Dermis blood vessel endothelial cell (primary cell): ENCODE measurements around the gene TWIST2. TPM values are rescaled to one million over a fixed set of nuclear protein-coding genes. Genes with fewer than 3 reads are reported as not detected.

Source experiments
- DNase-seq: peaks from one replicate; pipeline ENCODE4 v3.0.0; 2010
- total RNA-seq: library from RNA; depleted of rRNA; stranded (reverse); fragments of >200 nt; gene quantifications from 2 replicates; pipeline ENCODE4 v1.2.3, GENCODE V29; 2014

TWIST2 gene
- total RNA-seq, 1 donor from 2014 or later: not detected

- no peak for DNase-seq
Measured at GRCh38 chr2:238857959-238858358, 10.1 kb downstream of the TWIST2 start.

GRCh38 chr2:238859636-238860347 is 11.9 kb downstream of the TWIST2 start:
- DNase-seq: no peak

- no peak for DNase-seq
Measured at GRCh38 chr2:238861013-238861730, 13.3 kb downstream of the TWIST2 start.

DNA sequence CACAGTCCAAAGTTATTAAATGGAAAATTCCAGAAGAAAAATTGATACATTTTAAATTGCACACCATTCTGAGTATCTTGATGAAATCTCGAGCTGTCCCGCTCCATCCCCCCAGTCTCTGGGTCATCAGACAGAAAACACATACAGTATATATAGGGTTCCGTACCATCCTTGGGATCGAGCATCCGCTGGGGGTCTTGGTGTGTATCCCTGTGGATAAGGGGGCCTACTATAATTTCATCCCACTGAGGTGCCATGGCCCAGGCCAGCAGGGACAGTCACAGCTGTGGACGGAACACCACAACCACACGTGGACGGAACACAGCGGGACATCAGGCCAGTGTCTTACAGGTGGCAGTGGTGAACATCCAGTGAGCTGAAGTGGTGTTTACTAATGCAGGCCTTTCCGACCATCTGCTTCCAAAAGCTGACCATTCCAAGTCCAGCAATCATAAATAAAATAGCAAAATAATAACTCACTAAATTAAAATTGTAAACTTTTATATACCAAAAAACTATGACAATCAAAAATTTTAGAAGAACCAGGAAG is 14.0 kb downstream of the TWIST2 start:
- DNase-seq: no peak

DNA sequence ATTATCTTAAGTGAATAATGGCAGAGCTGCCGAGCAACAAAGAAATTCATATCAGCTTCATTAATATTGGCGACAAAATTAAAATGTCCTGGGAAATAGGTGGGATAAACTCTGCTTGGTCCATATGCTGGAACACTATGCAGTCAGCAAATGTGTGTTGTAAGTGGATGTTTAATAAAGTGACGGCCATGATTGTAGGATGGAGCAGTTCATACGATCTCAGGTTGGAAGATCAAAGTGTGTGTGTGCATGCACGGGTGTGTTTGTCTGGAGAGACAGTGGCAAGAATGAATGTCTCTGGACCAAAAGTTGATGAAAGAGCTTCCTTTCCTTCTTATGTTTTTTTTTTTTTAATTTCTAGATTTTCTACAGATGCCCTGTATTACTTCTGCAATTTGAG is 14.8 kb downstream of the TWIST2 start:
- DNase-seq: no peak

DNA sequence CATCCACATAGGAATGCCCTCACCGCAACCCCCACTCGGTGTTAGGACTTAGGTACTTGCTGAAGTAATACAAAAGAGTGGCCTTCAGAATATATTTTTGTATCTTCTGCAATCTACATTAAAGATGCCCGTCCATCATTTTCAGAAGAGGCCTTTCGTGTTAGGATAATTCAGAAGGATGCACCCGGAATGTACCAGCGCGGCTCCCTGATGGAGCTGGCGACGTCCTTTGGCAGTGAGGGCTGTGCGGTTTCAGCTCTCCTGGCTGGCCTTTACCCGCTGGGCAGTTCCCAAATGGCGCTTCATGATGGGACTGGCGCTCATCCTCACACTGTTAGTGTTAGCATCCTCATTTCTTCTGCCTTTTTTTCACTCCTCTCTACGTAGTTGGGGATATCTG is 15.3 kb downstream of the TWIST2 start:
- DNase-seq: no peak

- no peak for DNase-seq
Measured at GRCh38 chr2:238863749-238864206, 15.9 kb downstream of the TWIST2 start.

GRCh38 chr2:238864207-238865014 is 16.5 kb downstream of the TWIST2 start:
- peak; percentile 95 for DNase-seq

- no peak for DNase-seq
Measured at GRCh38 chr2:238865015-238865719, 17.3 kb downstream of the TWIST2 start.

DNA sequence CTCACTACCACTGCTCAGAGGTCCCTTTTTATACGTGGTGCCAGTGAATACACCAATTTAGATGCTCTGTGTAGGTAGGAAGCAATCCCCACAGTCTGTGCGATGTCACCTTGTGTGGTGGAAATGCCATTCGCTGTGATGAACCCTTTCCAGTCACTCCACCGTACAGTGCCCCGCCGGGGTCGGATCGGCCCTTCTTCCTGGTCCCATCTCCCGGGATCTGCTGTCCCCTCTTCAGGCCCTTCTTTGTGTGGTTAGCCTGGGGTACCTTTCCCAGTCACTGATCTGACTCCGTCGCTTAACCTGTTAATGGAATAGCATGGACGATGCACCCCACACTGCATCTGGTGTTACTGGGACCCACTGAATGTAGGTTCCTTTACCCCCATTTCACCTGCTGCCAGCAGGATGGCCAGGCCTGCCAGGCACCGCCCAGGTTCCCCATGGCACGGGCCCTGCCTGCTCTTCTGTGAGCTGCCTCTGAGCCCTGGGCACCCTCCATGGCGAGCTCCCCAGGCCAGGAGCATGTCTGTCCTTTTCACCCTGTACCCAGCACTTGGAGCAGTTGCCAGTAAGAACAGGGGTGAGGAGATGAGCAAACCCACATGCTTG is 18.0 kb downstream of the TWIST2 start:
- DNase-seq: no peak

GRCh38 chr2:238866656-238867277 is 18.9 kb downstream of the TWIST2 start:
- no peak for DNase-seq

- no peak for DNase-seq
Measured at GRCh38 chr2:238868067-238868524, 20.2 kb downstream of the TWIST2 start.

- no peak for DNase-seq
Measured at GRCh38 chr2:238868616-238869292, 20.9 kb downstream of the TWIST2 start.

GRCh38 chr2:238869293-238870124 is 21.6 kb downstream of the TWIST2 start:
- DNase-seq: no peak

DNA sequence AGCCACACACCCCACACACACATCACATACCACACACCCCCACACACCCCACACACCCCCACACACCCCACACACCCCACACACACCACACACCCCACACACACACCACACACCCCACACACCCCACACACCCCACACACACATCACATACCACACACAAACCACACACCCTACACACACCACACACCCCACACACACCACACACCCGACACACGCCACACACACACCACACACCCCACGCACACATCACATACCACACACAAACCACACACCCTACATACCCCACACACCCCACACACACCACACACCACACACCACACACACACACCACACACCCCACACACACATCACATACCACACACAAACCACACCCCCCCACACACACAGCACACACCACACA is 22.4 kb downstream of the TWIST2 start:
- no peak for DNase-seq

DNA sequence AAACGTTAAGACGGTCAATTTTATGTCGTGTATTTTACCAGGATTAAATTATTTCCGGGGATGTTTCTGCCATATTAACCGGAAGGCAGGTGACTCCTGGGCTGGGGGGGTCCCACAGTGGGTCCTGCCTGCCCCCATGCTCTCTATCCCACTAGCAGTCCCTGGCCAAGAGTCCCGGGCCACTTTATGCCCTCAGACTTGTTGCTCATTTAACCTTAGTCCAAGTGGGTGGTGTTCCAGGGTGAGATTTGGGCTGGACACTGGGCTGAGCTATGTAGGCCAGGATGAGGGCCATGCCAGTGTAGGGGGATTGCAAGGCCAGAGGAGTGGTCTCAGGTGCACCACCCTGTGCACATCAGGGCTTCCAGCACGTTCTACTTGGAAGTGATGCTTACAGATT is 24.1 kb downstream of the TWIST2 start:
- no peak for DNase-seq

GRCh38 chr2:238872628-238873380 is 24.9 kb downstream of the TWIST2 start:
- DNase-seq: no peak

GRCh38 chr2:238873381-238873801 is 25.5 kb downstream of the TWIST2 start:
- DNase-seq: no peak

GRCh38 chr2:238873841-238874240 is 26.0 kb downstream of the TWIST2 start:
- DNase-seq: no peak
